ENCODE data around the gene HPCAL1.

The HPCAL1 gene

DNA sequence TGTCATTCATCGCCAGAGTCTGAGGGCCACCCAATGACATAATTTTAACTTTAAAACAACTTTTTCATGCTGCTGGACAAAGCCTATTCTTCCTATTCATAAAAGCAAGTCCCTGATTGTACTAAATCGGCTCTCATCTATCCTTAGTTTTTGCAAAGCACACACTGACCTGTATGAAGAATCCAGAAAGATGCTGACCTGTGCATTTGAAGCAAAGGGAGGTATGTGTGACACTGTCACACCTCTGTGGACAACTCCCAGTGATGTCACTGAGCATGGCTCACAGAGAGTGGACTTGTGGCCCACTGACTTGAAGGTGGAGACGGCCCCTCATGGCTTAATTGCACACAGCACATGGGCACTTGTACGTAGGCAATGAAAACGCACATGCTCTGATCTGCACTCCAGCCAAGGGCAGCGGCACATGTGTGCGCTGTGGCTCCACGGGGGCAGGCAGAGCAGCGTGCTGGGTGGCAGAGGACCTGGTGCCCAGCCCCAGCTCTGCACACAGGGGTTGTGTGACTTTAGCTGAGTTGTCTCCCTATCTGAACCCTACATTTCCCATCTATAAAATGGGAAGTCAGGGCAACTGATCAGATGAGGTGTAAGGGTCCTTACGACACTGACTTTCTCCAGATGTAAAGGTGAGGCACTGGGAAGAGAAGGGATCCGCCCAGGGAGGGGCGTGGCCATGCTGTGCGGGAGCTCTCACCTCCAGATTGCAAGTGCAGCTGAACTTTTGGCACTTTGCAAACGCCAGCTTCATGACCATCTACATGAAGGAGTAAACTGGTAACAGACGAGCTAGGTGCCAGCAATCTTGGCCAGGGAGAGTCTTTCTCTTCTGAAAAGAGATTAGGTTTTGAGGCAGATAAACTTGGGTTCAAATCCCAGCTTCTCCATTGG lies 159.7 kb downstream of the HPCAL1 start:
- TF ChIP-seq, protein P1, sequence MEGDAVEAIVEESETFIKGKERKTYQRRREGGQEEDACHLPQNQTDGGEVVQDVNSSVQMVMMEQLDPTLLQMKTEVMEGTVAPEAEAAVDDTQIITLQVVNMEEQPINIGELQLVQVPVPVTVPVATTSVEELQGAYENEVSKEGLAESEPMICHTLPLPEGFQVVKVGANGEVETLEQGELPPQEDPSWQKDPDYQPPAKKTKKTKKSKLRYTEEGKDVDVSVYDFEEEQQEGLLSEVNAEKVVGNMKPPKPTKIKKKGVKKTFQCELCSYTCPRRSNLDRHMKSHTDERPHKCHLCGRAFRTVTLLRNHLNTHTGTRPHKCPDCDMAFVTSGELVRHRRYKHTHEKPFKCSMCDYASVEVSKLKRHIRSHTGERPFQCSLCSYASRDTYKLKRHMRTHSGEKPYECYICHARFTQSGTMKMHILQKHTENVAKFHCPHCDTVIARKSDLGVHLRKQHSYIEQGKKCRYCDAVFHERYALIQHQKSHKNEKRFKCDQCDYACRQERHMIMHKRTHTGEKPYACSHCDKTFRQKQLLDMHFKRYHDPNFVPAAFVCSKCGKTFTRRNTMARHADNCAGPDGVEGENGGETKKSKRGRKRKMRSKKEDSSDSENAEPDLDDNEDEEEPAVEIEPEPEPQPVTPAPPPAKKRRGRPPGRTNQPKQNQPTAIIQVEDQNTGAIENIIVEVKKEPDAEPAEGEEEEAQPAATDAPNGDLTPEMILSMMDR (IDR thresholded peaks at IDR 0.05; ENCODE audit: low read depth, low read length): no peak
- DNase-seq (ENCODE audit: low read depth in 2 of 2): no peak
- H3K4me3 ChIP-seq (replicated peaks in 1 of 2; ENCODE audit: low read depth in 2 of 2, low read length in 2 of 2): no peak overlapping the region

DNA sequence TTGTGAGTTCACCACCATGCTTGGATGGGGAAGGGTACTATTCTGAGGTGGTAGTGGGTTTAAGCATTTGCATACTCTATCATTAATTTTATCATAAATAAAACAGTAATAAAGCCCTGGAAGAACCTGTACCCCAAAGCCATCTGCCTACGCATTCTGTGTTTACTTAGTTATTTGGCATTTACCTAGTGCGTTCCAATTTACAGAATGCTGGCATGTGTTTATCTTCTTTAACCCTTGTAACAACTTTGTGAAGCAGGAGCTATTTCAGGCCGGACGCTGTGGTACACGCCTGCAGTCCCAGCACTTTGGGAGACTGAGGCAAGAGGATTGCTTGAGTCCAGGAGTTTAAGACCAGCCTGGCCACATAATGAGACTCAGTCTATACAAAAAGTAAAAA lies 163.2 kb downstream of the HPCAL1 start:
- H3K4me3 ChIP-seq (replicated peaks in 1 of 2; ENCODE audit: low read depth in 2 of 2, low read length in 2 of 2): no peak overlapping the region
- DNase-seq (ENCODE audit: low read depth in 2 of 2): no peak
- TF ChIP-seq, protein P1 (IDR thresholded peaks at IDR 0.05; ENCODE audit: low read depth, low read length): no peak

DNA sequence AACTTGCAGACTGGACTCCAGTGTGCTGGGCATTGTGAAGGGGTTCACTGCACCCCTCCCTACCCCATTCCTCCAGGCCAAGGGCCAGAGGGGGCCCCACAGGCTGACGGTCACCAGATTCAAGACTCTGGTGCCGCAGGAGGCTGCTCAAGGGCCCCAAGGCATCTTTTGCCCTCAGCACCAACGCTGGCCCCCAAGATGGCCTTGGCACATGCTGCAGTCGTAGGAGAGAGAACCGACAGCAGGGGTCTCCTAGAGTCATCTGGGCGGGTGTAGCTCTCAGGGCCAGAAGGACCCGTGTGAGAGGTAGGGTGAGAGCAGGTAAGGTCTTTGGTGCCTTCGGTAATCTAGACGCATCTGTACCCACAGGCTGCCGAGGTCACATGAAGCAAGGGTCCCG lies 164.1 kb downstream of the HPCAL1 start:
- no peak overlapping the region for H3K4me3 ChIP-seq (replicated peaks in 1 of 2; ENCODE audit: low read depth in 2 of 2, low read length in 2 of 2)
- DNase-seq (ENCODE audit: low read depth in 2 of 2): no peak
- TF ChIP-seq, protein P1 (IDR thresholded peaks at IDR 0.05; ENCODE audit: low read depth, low read length): no peak

DNA sequence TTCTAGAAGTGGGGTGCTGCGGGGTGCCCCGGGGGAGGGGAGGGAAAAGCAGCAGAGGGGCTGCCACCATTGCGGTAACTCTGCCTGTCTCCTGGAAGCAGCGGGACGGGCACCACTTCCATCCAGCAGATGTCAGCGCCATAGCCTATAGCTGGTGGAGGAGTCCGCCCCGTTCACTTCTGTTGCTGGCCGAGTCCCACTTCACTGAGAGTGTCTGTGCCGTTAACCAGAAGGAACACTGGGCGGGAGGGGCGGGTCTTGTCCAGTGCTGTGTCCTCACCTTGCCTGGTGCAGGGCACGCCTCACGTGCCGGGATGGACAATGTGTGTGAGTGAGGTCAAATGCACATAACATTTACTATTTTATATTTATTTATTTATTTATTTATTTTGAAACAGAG lies 164.7 kb downstream of the HPCAL1 start:
- no peak overlapping the region for H3K4me3 ChIP-seq (replicated peaks in 1 of 2; ENCODE audit: low read depth in 2 of 2, low read length in 2 of 2)
- TF ChIP-seq, protein P1 (IDR thresholded peaks at IDR 0.05; ENCODE audit: low read depth, low read length): no peak
- DNase-seq (ENCODE audit: low read depth in 2 of 2): no peak

DNA sequence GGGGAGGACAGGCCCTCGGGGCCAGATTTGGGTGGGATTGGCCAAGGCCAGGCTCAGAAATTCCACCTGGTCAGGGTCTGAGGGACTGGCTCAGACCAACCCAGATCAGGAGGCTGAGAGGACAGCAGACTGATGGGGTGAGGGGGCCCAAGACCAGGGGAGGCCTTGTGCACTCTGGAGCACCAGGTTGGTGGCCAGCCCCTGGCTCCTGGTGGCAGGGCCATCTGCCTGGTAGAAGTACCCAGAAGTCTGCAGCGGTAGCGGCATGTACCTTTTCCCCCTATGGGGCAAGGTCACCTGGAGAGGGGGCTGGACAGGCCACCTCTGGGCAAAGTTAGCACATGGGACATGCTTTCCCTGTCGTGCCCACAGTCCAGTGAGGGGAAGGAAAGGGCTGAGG lies 166.6 kb downstream of the HPCAL1 start:
- no peak overlapping the region for H3K4me3 ChIP-seq (replicated peaks in 1 of 2; ENCODE audit: low read depth in 2 of 2, low read length in 2 of 2)
- TF ChIP-seq, protein P1 (IDR thresholded peaks at IDR 0.05; ENCODE audit: low read depth, low read length): no peak
- no peak for DNase-seq (ENCODE audit: low read depth in 2 of 2)

DNA sequence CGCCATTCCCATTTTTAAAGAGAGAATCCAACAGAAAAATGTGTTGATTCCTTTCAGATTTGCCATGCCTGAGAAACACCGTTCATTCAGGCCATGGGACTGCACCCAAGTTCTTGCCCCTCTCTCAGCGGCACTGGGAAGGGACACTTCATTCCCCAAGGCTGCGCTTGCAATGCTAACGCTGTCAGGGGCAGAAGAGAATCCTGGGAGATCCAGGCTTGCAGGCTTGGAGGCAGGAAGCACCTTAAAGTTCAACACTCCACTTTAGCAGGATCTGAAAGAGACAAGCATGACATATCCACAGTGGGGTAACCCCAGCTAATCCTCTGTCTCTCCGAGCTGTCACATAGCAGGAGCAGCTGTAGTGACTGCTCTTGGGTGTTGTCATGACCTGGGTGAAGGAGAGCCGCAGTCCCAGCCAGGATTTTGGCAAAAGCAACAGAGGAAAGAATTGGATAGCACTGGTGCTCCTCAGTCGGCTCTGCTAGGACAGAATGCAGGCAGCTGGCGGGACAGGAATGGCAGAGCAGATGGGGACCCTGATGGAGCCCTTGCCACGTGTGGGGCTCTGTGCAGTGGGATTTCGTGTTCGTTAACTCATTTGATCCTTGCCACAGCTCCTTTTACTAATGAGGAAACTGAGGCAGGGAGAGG lies 167.4 kb downstream of the HPCAL1 start:
- no peak for DNase-seq (ENCODE audit: low read depth in 2 of 2)
- TF ChIP-seq, protein P1 (IDR thresholded peaks at IDR 0.05; ENCODE audit: low read depth, low read length): no peak

More for the DNA sequence above, 167.4 kb downstream of the HPCAL1 start:
- no peak overlapping the region for H3K4me3 ChIP-seq (replicated peaks in 1 of 2; ENCODE audit: low read depth in 2 of 2, low read length in 2 of 2)
